SH-SY5Y (cell line): ENCODE results near the gene RAB40C.

ENCODE experiments used
- GATA2 ChIP-seq: IDR thresholded peaks from 2 replicates; pipeline ENCODE4 v1.6.1; 2011; ENCODE audit warnings: mild to moderate bottlenecking, low read depth, low read length
- GATA3 ChIP-seq: IDR thresholded peaks from 2 replicates; pipeline ENCODE4 v1.6.1; 2011; ENCODE audit warnings: low read depth, mild to moderate bottlenecking, low read length, moderate library complexity

DNA sequence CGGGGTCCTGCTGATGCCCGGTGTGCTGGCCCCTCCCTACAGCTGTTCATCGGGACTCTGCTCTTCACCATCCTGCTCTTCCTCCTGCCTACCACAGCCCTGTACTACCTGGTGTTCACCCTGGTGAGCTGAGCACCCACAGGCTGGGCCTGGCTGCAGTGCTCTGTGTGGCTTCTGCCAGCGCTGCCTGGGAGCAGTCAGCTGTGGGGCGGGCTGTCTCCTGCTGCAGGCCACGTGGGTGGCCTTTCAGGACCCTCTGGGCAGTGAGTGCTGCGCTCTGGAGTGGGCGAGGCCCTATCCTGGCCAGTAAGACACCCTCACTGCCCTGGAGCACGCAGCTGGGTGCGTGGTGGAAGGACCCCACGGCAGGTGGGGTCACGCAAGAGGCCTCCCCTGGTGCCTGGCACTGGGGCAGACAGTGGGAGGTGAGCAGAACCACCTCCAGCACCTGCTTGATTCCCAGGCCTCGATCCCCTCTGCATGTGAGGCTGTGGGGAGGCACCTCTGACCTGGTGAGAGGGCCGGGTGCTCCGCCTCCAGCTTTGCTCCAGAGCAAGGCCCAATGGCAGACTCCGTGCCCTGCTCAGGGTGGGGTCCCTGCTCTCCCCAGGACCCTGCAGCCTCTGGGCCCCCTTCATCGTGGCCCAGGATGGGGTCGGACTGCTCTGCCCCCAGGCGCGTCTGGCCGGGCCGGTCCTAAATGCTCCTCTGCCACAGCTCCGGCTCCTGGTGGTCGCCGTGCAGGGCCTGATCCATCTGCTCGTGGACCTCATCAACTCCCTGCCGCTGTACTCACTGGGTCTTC lies 9.5 kb upstream of the RAB40C start:
- TF ChIP-seq GATA2 (no peak), GATA3 (no peak)
